Measurements from ENCODE around the gene ERBB2.

Gene ERBB2

GRCh38 chr17:39655105-39655504 is 44.8 kb upstream of the ERBB2 start:
- CTCF ChIA-PET: interaction anchor here (0.8 to 10.5 kb wide), 18 partner anchors 10 to 373 kb away, joined by 3 to 180 read pairs (median 10); partner anchors contain the start of genes MIEN1, PGAP3, PNMT and PPP1R1B
- DNase-seq (ENCODE audit: extremely low spot score): no peak
- no peak for TF ChIP-seq CTCF (IDR thresholded peaks at IDR 0.05; ENCODE audit: control extremely low read depth, extremely low read depth, low read depth, missing control alignments)
- POLR2A ChIA-PET: no interaction called here

- no peak for DNase-seq (ENCODE audit: extremely low spot score)
- TF ChIP-seq CTCF (IDR thresholded peaks at IDR 0.05; ENCODE audit: control extremely low read depth, extremely low read depth, low read depth, missing control alignments): no peak
- ChIA-PET POLR2A (no interaction called here), CTCF (interaction anchor here (2.2 kb wide), 1 partner anchor 37 kb away, joined by 10 read pairs; no protein-coding TSS in a partner anchor)
Measured at GRCh38 chr17:39658346-39658745, 41.5 kb upstream of the ERBB2 start.

- no peak for DNase-seq (ENCODE audit: extremely low spot score)
- no peak for TF ChIP-seq CTCF (IDR thresholded peaks at IDR 0.05; ENCODE audit: control extremely low read depth, extremely low read depth, low read depth, missing control alignments)
- CTCF ChIA-PET: interaction anchor here (2.2 kb wide), 1 partner anchor 37 kb away, joined by 10 read pairs; no protein-coding TSS in a partner anchor
- POLR2A ChIA-PET: no interaction called here
Measured at GRCh38 chr17:39658760-39659159, 41.1 kb upstream of the ERBB2 start.

GRCh38 chr17:39659279-39660010 is 40.4 kb upstream of the ERBB2 start:
- DNase-seq (ENCODE audit: extremely low spot score): peak; percentile 56
- no peak for TF ChIP-seq CTCF (IDR thresholded peaks at IDR 0.05; ENCODE audit: control extremely low read depth, extremely low read depth, low read depth, missing control alignments)
- POLR2A ChIA-PET: interaction anchor here (0.6 kb wide), 1 partner anchor 29 kb away, joined by 5 read pairs; the partner anchor contains the start of gene PGAP3
- CTCF ChIA-PET: interaction anchor here (1.1 to 1.5 kb wide), 4 partner anchors 9 to 37 kb away, joined by 3 to 7 read pairs (median 6); no protein-coding TSS in a partner anchor

GRCh38 chr17:39660011-39660360 is 39.9 kb upstream of the ERBB2 start:
- no peak for DNase-seq (ENCODE audit: extremely low spot score)
- no peak for TF ChIP-seq CTCF (IDR thresholded peaks at IDR 0.05; ENCODE audit: control extremely low read depth, extremely low read depth, low read depth, missing control alignments)
- ChIA-PET POLR2A (interaction anchor here (0.6 kb wide), 1 partner anchor 28 kb away, joined by 5 read pairs; the partner anchor contains the start of gene PGAP3), CTCF (interaction anchor here (1.1 to 1.5 kb wide), 4 partner anchors 9 to 37 kb away, joined by 3 to 7 read pairs (median 6); no protein-coding TSS in a partner anchor)

GRCh38 chr17:39660397-39661385 is 39.2 kb upstream of the ERBB2 start:
- DNase-seq (ENCODE audit: extremely low spot score): no peak
- no peak for TF ChIP-seq CTCF (IDR thresholded peaks at IDR 0.05; ENCODE audit: control extremely low read depth, extremely low read depth, low read depth, missing control alignments)
- ChIA-PET POLR2A (no interaction called here), CTCF (interaction anchor here (1.1 to 21.1 kb wide), 5 partner anchors 8 to 39 kb away, joined by 4 to 180 read pairs (median 6); no protein-coding TSS in a partner anchor)
